Activated CD4-positive, alpha-beta T cell treated with anti-CD3 and anti-CD28 coated beads for 4 hours (primary cell): ENCODE data around the gene CREBBP.
A peak's percentile ranks its signal among the peaks of the same experiment; 100 is the strongest.
"Not testable (repeated sequence)": the region's sequence is repeated elsewhere in the genome, so short reads cannot be mapped to it uniquely, and the experiment has no call there.

Experiments
- DNase-seq, 2 donors: peaks; one replicate each; pipeline ENCODE4 v3.0.0-alpha.2; 2020

The CREBBP gene

DNA sequence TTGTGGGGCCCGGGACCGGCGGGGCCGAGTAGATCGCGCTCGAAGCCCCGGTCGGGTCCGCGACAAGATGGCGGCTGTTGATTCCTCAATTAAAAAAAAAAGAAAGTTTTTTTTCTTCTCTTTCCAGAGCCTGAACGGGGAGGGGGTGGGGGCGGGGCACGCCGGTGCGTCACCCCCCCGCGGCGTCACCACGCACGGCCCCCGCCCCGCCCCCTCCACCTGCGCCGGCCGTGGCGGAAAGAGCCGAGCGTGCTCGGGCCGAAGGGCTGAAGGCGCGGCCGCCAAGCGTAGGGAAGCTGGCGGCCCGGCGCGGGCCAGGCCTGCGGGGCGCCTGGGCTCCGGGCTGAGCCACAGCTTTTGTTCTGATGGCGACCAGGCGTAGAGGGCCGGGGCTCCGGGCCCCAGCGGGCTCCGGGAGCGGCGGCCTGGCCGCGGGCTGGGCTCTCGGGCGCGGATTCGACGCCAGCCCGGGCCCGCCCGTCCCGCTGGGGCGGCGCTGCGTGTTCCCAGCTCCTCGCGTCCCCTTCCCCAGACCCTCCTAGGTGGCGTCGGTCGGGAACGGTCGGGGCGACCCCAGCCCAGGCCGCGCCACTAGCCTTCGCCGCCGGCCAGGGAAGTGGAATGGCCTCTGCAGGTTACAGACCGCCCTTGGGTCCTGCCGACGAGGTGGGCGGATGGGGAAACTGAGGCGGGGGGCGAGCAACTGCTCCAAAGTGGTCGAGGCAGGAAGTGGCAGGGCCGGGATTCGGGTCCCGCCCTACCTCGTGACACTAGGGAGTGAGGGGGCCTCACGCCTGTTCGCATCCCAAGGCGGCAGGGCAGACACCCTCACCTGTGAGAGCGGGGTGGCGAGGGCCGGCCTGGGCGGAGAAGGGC, at the start of gene CREBBP:
Gene CREBBP (minus strand): TSS at position 91 of the 876 bp plus-strand sequence. CDS start 797 bp downstream, outside the sequence.
- peak; percentile 85 to 88 for DNase-seq

GRCh38 chr16:3927147-3927546, 46.6 kb upstream of the CREBBP start:
- not testable (repeated sequence) for DNase-seq

GRCh38 chr16:3924763-3925162, 44.2 kb upstream of the CREBBP start:
- no peak for DNase-seq

DNA sequence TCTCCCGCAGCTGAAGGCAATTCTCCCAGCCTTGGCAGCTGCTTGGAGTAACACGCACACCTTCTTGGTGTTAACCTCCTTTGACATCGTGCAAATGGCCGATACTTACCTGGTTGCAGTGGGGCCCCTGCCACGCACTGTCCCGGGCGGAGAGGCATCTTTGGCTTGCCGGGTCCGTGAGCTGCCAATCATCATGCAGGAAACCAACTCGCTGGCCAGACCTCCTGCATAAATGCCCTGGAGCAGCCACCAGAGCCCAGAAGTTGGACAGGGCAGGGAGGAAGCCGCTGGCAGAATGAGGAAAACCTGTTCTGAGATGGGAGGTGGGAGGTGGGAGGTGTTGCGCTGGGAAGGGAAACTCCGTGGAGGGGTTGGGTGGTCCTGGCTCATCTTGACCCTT, 41.7 kb upstream of the CREBBP start:
- no peak for DNase-seq

- no peak for DNase-seq
Observed at GRCh38 chr16:3920206-3920605, 39.7 kb upstream of the CREBBP start.

DNA sequence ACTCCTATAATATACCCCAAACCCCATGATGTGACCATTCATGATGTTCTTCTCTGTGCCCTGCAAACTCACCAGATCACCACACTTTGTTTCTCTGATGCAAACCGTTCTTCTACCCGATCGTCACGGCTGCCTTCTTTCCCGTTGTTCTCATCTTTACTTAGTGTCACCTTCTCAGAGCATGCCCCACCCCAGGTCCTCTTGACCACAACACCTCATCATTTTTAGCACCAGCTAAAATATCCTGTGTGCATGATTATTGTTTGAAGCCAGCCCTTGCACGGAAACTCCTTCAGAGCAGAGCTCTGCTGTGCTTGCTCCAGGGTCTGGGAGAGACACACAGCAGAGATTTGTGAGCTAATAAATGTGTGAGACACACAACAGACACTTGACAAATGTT, 38.9 kb upstream of the CREBBP start:
- DNase-seq, result no peak

GRCh38 chr16:3915426-3916260, 35.1 kb upstream of the CREBBP start:
- DNase-seq, result no peak

DNA sequence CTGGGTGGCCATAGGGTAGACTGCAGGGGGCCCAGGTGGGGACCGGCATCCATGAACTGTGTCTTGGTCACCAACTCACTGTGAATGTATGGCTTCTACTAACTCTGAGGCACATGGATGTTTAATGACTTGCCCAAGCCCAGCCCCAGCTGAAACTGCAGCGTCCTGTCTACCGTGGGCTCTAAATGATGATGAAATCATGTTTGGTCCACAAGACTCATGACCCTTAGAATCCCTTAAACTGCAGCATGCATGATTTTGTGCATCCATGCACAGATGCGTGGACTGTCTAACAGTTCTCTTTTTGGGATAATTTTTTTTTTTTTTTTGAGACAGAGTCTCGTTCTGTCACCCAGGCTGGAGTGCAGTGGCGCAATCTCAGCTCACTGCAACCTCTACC, 32.4 kb upstream of the CREBBP start:
- no peak for DNase-seq

- no peak for DNase-seq
Observed at GRCh38 chr16:3912373-3912772, 31.9 kb upstream of the CREBBP start.

GRCh38 chr16:3911741-3912140, 31.2 kb upstream of the CREBBP start:
- not testable (repeated sequence) for DNase-seq

GRCh38 chr16:3909791-3910583, 29.5 kb upstream of the CREBBP start:
- no peak for DNase-seq

- no peak for DNase-seq
Observed at GRCh38 chr16:3908951-3909437, 28.5 kb upstream of the CREBBP start.

DNA sequence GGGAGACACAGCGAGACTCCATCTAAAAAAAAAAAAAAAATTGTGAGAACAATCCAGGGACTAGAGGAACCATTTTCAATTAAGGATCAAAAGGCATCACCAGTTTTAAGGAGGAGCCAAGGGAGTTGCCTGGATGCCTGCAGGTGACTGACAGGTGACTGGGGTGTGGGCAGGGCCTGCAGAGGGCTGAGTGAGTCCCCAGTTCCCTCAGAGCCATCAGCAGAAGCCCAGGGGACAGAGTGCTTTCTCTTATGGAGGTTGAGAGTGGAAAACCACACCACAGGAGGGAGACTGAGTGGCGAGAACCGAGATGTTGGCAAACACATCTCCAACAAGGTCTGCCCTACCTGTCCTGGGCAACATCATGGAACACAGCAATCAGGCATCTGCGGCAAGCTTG, 27.1 kb upstream of the CREBBP start:
- no peak for DNase-seq

DNA sequence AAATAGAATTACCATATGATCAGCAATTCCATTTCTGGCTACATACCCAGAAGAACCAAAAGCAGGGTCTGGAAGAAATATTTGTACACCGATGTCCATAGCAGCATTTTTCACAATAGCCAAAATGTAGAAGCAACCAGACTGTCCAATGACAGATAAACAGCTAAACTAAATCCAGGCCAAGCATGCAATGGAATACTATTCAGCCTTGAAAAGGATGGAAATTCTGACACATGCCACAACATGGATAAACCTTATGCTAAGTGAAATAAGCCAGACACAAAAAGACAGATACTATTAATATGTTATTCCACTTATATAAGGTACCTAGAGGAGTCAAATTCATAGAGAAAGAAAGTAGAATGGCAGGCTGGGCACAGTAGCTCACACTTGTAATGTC, 25.9 kb upstream of the CREBBP start:
- DNase-seq, result no peak

DNA sequence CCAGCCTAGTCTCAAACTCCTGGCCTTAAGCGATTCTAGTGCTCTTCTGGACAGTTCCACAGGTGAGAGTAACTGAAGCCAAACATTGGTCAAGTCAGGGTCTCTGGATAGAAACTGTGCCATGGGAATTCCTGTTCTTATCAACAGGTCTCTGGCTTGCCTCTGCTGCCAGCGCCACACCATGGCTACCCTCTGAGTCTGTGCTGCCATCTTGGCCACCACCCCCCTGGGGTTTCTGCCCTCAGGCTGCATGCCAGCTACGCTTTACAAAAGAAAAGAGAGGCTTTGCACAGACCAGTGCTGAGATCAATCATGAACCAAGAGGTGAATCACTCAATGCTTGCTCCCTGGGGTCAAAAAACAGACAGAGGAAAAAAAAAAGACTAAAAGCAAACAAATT, 24.4 kb upstream of the CREBBP start:
- DNase-seq, result no peak

GRCh38 chr16:3890091-3890490, 9.6 kb upstream of the CREBBP start:
- no peak for DNase-seq

- DNase-seq, result no peak
Observed at GRCh38 chr16:3889059-3889458, 8.5 kb upstream of the CREBBP start.

GRCh38 chr16:3885999-3886398, 5.5 kb upstream of the CREBBP start:
- DNase-seq, result not testable (repeated sequence)

DNA sequence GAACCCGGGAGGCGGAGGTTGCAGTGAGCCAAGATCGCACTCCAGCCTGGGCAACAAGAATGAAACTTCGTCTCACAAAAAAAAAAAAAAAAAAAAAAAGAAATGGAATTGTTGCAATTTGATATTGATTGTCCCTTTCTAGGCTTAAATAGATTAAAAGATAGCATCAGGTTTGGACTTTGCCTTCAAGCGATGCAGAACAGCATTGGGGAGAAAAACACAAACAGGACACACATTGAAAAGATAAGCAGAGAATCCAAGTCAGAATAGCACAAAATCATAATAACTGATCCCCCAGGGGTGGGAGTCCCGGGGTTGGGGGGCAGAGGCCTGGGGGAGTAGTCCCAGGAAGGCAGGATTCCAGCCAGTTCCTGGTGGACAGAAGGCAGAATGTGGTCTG, 3.9 kb upstream of the CREBBP start:
- DNase-seq, result no peak

GRCh38 chr16:3882531-3882930, 2.0 kb upstream of the CREBBP start:
- DNase-seq, result no peak

- DNase-seq, result peak; percentile 23 to 29
Observed at GRCh38 chr16:3881499-3881990, 1.0 kb upstream of the CREBBP start.

DNA sequence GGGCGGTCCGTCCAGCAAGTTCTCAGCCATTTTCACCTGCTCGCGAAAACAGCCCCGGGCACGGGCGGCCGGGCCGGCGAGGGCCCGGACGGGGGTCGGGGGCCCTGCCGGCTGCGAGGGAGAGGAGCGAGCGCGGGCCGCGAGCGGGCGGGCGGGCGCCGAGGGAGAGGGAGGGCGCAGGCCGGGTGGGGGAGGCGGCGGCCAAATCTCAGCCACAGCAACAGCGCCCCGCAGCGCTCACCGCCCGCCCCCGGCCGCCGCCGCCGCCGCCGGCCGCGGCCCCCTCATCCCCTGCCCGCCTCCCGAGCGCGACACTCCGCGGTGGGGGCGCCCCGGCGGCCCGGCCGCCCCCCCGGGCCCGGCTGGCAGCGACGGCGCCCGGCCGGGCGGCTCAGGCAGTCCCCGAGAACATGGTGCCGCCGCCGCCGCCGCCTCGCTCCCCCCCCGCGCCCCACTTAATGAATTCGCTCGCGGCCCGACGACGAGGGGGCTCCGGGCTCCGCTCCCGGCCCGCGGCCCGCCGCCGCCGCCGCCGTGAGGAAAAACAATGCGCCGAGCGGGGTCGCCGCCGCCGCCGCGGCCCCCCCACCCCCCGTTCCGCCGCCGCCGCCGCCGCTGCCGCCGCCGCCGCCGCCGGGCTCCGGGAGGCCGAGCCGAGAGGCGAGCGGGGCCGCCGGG, 487 bp downstream of the CREBBP start:
- peak; percentile 67 to 75 for DNase-seq
